ENCODE data around the gene RNF183. TPM values are rescaled to one million over a fixed set of nuclear protein-coding genes. Genes with fewer than 3 reads are reported as not detected.

The RNF183 gene
- polyA plus RNA-seq, 3 donors, result not detected

DNA sequence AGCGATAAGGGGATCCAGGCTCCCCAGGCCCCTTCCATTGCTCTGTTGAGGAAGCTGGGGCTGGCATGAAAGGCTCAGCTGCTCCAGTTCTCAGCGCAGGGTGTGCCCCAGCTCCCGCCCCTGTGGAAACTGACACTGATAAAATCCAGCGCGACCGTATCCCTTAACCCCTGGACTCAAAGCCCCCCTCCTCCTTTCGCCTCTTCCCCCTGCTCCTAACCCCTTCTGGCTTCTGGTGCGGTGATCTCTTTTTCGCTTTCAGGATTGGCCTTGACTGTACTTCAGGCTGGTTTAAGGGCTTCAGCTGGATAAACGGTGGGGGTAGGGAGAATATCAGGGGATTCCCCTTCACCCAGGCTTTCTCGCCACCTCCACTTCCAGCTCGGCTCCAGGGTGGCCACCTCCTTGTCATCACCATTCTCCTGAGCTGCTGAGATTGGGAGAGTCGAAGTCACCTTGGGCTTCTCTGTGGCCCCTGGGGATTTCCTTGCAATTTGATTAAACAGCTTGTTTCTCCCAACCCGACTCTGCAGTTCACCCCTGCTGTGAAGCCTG, 47.0 kb upstream of the RNF183 start:
- 0% methylated on average over 6 of the region's 14 CpGs for WGBS (ENCODE audit: insufficient coverage)
- peaks cover 0 to 3% of the 10 kb centered on the region in 2 donors for H3K27me3 ChIP-seq (ENCODE audit: control insufficient read depth in 2 of 2, insufficient read depth in 2 of 2, low read length in 2 of 2)
- peak overlapping the region; percentile 93 for H3K4me2 ChIP-seq (replicated peaks; ENCODE audit: extremely low read depth, low read length, poor library complexity, severe bottlenecking)
- TF ChIP-seq, protein P1, sequence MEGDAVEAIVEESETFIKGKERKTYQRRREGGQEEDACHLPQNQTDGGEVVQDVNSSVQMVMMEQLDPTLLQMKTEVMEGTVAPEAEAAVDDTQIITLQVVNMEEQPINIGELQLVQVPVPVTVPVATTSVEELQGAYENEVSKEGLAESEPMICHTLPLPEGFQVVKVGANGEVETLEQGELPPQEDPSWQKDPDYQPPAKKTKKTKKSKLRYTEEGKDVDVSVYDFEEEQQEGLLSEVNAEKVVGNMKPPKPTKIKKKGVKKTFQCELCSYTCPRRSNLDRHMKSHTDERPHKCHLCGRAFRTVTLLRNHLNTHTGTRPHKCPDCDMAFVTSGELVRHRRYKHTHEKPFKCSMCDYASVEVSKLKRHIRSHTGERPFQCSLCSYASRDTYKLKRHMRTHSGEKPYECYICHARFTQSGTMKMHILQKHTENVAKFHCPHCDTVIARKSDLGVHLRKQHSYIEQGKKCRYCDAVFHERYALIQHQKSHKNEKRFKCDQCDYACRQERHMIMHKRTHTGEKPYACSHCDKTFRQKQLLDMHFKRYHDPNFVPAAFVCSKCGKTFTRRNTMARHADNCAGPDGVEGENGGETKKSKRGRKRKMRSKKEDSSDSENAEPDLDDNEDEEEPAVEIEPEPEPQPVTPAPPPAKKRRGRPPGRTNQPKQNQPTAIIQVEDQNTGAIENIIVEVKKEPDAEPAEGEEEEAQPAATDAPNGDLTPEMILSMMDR (IDR thresholded peaks at IDR 0.05), result no peak
- intact Hi-C loops (cut with micrococcal nuclease), result no loop called here
- Mint-ChIP-seq H3K27me3 (ENCODE audit: low read depth in 3 of 3) (peaks cover 8 to 14% (median 12%) of the 10 kb centered on the region in 3 donors), H3K27ac (peak overlapping the region in 4 of 7 donors; percentile 40 to 67 (median 64)), H3K9me3 (no peaks in the 10 kb centered on the region), H3K4me1 (peaks cover 30% of the 10 kb centered on the region), H3K4me3 (peak overlapping the region; percentile 86 to 94), H3K36me3 (no peaks in the 10 kb centered on the region)
- no peaks in the 10 kb centered on the region for H3K9me3 ChIP-seq (replicated peaks in 1 of 2; ENCODE audit: control insufficient read depth in 1 of 2, insufficient read depth in 1 of 2, low read length in 2 of 2)
- no peaks in the 10 kb centered on the region for H3K79me2 ChIP-seq (ENCODE audit: insufficient read depth, low read length)
- H2AFZ ChIP-seq (ENCODE audit: insufficient read depth, low read depth, low read length, poor library complexity, severe bottlenecking), result peak overlapping the region; percentile 85
- H3K27ac ChIP-seq (ENCODE audit: low read depth in 1 of 2, low read length in 2 of 2), result peak overlapping the region in 1 of 2 donors; percentile 16
- no peak for DNase-seq
- H3K4me1 ChIP-seq (ENCODE audit: control insufficient read depth in 1 of 2, insufficient read depth in 2 of 2, low read length in 2 of 2), result peaks cover 19 to 21% of the 10 kb centered on the region in 2 donors
- no peaks in the 10 kb centered on the region for H3K36me3 ChIP-seq (replicated peaks in 1 of 2; ENCODE audit: control insufficient read depth in 1 of 2, insufficient read depth in 2 of 2, low read length in 2 of 2)
- H3K9ac ChIP-seq (ENCODE audit: insufficient read depth, low read length, poor library complexity, severe bottlenecking), result peak overlapping the region; percentile 53
- peak overlapping the region; percentile 25 to 80 (median 61) for H3K4me3 ChIP-seq (replicated peaks in 1 of 3; ENCODE audit: low read depth in 2 of 3, low read length in 3 of 3)
- H4K20me1 ChIP-seq (ENCODE audit: insufficient read depth, low read length), result no peaks in the 10 kb centered on the region

DNA sequence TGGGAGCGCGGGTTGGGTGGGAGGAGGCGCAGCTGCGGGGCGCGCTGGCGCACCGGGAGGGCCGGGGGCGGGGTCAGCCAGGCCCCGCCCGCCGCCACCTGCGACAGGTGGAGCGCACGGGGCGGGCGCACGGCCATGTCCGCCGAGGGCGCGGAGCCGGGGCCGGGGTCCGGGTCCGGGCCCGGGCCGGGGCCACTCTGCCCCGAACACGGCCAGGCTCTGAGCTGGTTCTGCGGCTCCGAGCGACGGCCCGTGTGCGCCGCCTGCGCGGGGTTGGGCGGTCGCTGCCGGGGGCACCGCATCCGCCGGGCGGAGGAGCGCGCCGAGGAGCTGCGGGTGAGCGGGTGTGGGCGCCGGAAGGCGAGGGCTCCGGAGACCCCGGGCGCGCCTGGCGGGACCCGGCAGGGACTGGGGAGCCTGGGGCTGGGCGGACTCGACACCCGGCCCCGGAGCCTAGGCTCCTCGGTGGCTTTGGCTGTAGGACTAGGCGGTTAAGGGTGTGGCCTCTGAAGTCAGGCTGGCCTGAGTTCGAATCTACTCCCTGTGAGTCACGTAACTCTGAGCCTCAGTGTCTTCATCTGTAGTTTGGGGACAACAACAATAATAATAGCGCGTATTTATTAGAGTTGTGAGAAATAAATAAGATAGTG, 46.4 kb upstream of the RNF183 start, which contains the start of gene BSPRY:
TSS of gene BSPRY (plus strand) at position 97 of the 650 bp plus-strand sequence. CDS start at position 136, 39 bp downstream.
- Histone ChIP-seq H3K4me2 (replicated peaks; ENCODE audit: extremely low read depth, low read length, poor library complexity, severe bottlenecking) (peak within 1 kb of the TSS; percentile 93), H3K4me3 (replicated peaks in 1 of 3; ENCODE audit: low read depth in 2 of 3, low read length in 3 of 3) (peak within 1 kb of the TSS; percentile 25 to 80 (median 61)), H2AFZ (ENCODE audit: insufficient read depth, low read depth, low read length, poor library complexity, severe bottlenecking) (peak within 1 kb of the TSS; percentile 85), H3K79me2 (ENCODE audit: insufficient read depth, low read length) (no peaks in the 10 kb centered on the region), H3K27ac (ENCODE audit: low read depth in 1 of 2, low read length in 2 of 2) (peak within 1 kb of the TSS in 1 of 2 donors; percentile 16), H3K9me3 (replicated peaks in 1 of 2; ENCODE audit: control insufficient read depth in 1 of 2, insufficient read depth in 1 of 2, low read length in 2 of 2) (no peaks in the 10 kb centered on the region), H3K4me1 (ENCODE audit: control insufficient read depth in 1 of 2, insufficient read depth in 2 of 2, low read length in 2 of 2) (peaks cover 19 to 21% of the 10 kb centered on the region in 2 donors), H3K9ac (ENCODE audit: insufficient read depth, low read length, poor library complexity, severe bottlenecking) (peak within 1 kb of the TSS; percentile 53), H3K36me3 (replicated peaks in 1 of 2; ENCODE audit: control insufficient read depth in 1 of 2, insufficient read depth in 2 of 2, low read length in 2 of 2) (no peaks in the 10 kb centered on the region), H3K27me3 (ENCODE audit: control insufficient read depth in 2 of 2, insufficient read depth in 2 of 2, low read length in 2 of 2) (peaks cover 0 to 3% of the 10 kb centered on the region in 2 donors), H4K20me1 (ENCODE audit: insufficient read depth, low read length) (no peaks in the 10 kb centered on the region)
- peak in 1 of 3 donors; percentile 27 for DNase-seq
- H3K4me3 Mint-ChIP-seq, result peak within 1 kb of the TSS; percentile 86 to 94
- peaks cover 30% of the 10 kb centered on the region for H3K4me1 Mint-ChIP-seq
- H3K27me3 Mint-ChIP-seq (ENCODE audit: low read depth in 3 of 3), result peaks cover 8 to 14% (median 12%) of the 10 kb centered on the region in 3 donors
- under 1% methylated on average over 69 of the region's 71 CpGs for WGBS (ENCODE audit: insufficient coverage)
- intact Hi-C loops (cut with micrococcal nuclease), result loop anchor here in 1 of 2 donors (10.0 kb wide), 1 partner anchor 55 kb away; the partner anchor contains the start of gene ALAD
- H3K27ac Mint-ChIP-seq, result peak within 1 kb of the TSS in 4 of 7 donors; percentile 40 to 67 (median 64)
- TF ChIP-seq, protein P1 (IDR thresholded peaks at IDR 0.05), result no peak
- no peaks in the 10 kb centered on the region for H3K9me3 Mint-ChIP-seq
- H3K36me3 Mint-ChIP-seq, result no peaks in the 10 kb centered on the region
